Gastrocnemius medialis (tissue), 4 donors: ENCODE measurements around the gene FBLN1.

ENCODE experiments used
- CTCF ChIP-seq, 5 experiments: fragments of 450-650 bp in 3 of 5; fragments of 200-600 bp in 2 of 5; sonication (generic) in 2 of 5; IDR thresholded peaks in 4 of 5; conservative IDR thresholded peaks in 1 of 5; 1 replicate in 4 of 5; 2 replicates in 1 of 5; pipeline ENCODE4 v1.5.1; 2016 to 2019; ENCODE audit warnings: antibody characterized with exemption in 5 of 5, mild to moderate bottlenecking in 3 of 5, moderate library complexity in 3 of 5
- POLR2A ChIP-seq, 2 donors: fragments of 450-650 bp; IDR thresholded peaks; one replicate each; pipeline ENCODE4 v1.6.1; 2017; ENCODE audit warnings: antibody characterized with exemption in 2 of 2, mild to moderate bottlenecking in 2 of 2, moderate library complexity in 2 of 2

GRCh38 chr22:45631841-45632238 is 129.2 kb downstream of the FBLN1 start:
- TF ChIP-seq CTCF (IDR thresholded peaks at IDR 0.05 in 4 of 5, conservative IDR thresholded peaks at IDR 0.05 in 1 of 5) (no peak), POLR2A (IDR thresholded peaks at IDR 0.05) (no peak)
